CD4-positive, alpha-beta memory T cell (primary cell): ENCODE measurements around the gene SH3D19. TPM values are rescaled to one million over a fixed set of nuclear protein-coding genes. Genes with fewer than 3 reads are reported as not detected.

ENCODE experiments used
- polyA plus RNA-seq, 2 donors: library from polyadenylated mRNA; unstranded; fragments of 300-500 nt; fragmentation: Illumina TruSeq; gene quantifications; one replicate each; pipeline ENCODE4 v1.2.3, GENCODE V29; 2021
- total RNA-seq, 2 experiments: library from RNA; stranded (reverse); gene quantifications; one replicate each; pipeline ENCODE4 v1.2.3, GENCODE V29; 2021

The SH3D19 gene
- total and polyA plus RNA-seq, 4 experiments from 2014 or later = 0.11 to 1.4 (median 0.79) TPM

Other genes starting within 250 kb of the SH3D19 start
- gene RPS3A, start 226.0 kb downstream of the SH3D19 start, total RNA-seq = 1,000 to 10,000 TPM; 4,011 to 4,334 TPM
- gene RPS3A, start 226.0 kb downstream of the SH3D19 start, polyA plus RNA-seq = 1,000 to 10,000 TPM; 3,349 to 4,165 TPM
- not detected for gene PRSS48, start 48.4 kb downstream of the SH3D19 start, total RNA-seq
- gene PRSS48, start 48.4 kb downstream of the SH3D19 start, polyA plus RNA-seq = not detected
- 1 to 10 TPM; 2.6 to 3.2 TPM for gene FHIP1A, start 83.6 kb upstream of the SH3D19 start, total RNA-seq
- gene FHIP1A, start 83.6 kb upstream of the SH3D19 start, polyA plus RNA-seq = under 1 TPM in 1 of 2 donors, not detected in 1; 0.59 TPM